Smooth muscle cell (in vitro differentiated cells): ENCODE results near the gene KLHL14. TPM values are rescaled to one million over a fixed set of nuclear protein-coding genes. Genes with fewer than 3 reads are reported as not detected.

Experiments used
- DNase-seq: peaks from one replicate; lab custom pipeline; 2025; ENCODE audit not compliant: unreplicated experiment; lab: John Stamatoyannopoulos, UW
- H2AFZ ChIP-seq: fragments of 200-600 bp; sonication (generic); 2 replicates; pipeline ENCODE4 v1.6.0; 2016; ENCODE audit warnings: antibody characterized with exemption, low read depth, mild to moderate bottlenecking
- H3F3A ChIP-seq: fragments of 200-600 bp; sonication (generic); 2 replicates; pipeline ENCODE4 v1.6.0; 2017; ENCODE audit warnings: antibody characterized with exemption, low read depth
- H3K27ac ChIP-seq: fragments of 200-600 bp; sonication (generic); 2 replicates; pipeline ENCODE4 v1.5.1; 2016; ENCODE audit warnings: low read depth, mild to moderate bottlenecking
- H3K27me3 ChIP-seq: fragments of 200-600 bp; sonication (generic); 2 replicates; pipeline ENCODE4 v1.6.1; 2016; ENCODE audit warnings: low read depth, mild to moderate bottlenecking
- H3K36me3 ChIP-seq: fragments of 200-600 bp; sonication (generic); 2 replicates; pipeline ENCODE4 v1.5.1; 2016; ENCODE audit warnings: low read depth
- H3K4me1 ChIP-seq: fragments of 200-600 bp; sonication (generic); 2 replicates; pipeline ENCODE4 v1.5.1; 2016; ENCODE audit warnings: low read depth
- H3K4me2 ChIP-seq: fragments of 200-600 bp; sonication (generic); 2 replicates; pipeline ENCODE4 v1.6.0; 2016; ENCODE audit warnings: mild to moderate bottlenecking
- H3K4me3 ChIP-seq: fragments of 200-600 bp; sonication (generic); 2 replicates; pipeline ENCODE4 v1.5.1; 2016; ENCODE audit warnings: mild to moderate bottlenecking
- H3K79me2 ChIP-seq: fragments of 200-600 bp; sonication (generic); 2 replicates; pipeline ENCODE4 v1.6.0; 2016; ENCODE audit warnings: low read depth, mild to moderate bottlenecking
- H3K9ac ChIP-seq: fragments of 200-600 bp; sonication (generic); 2 replicates; pipeline ENCODE4 v1.6.0; 2016; ENCODE audit warnings: low read depth
- H3K9me3 ChIP-seq: fragments of 200-600 bp; sonication (generic); replicated peaks from 2 replicates; pipeline ENCODE4 v1.5.1; 2016; ENCODE audit warnings: low read depth
- H4K20me1 ChIP-seq: fragments of 200-600 bp; sonication (generic); 2 replicates; pipeline ENCODE4 v1.6.0; 2016; ENCODE audit warnings: low read depth
- WGBS: methylation state at CpG from one replicate; pipeline ENCODE4 v1.1.7; 2016; ENCODE audit warnings: low lambda C conversion rate; 5-methylcytosine and 5-hydroxymethylcytosine counted together
- polyA plus RNA-seq: library from polyadenylated mRNA; unstranded; fragments of >200 nt; fragmentation: Nextera tagmentation; extraction: Ambion mirVana; gene quantifications from 2 replicates; pipeline ENCODE4 v1.2.1, GENCODE V29; 2016
- total RNA-seq: library from RNA; depleted of rRNA; stranded (reverse); fragments of >200 nt; gene quantifications from 2 replicates; pipeline ENCODE4 v1.2.3, GENCODE V29; 2014
- TF ChIP-seq, protein P1 (sequence below): fragments of 200-600 bp; sonication (generic); IDR thresholded peaks from 2 replicates; pipeline ENCODE4 v1.5.1; 2017; ENCODE audit warnings: borderline replicate concordance, mild to moderate bottlenecking, antibody characterized with exemption; ENCODE audit not compliant: insufficient read depth, poor library complexity, severe bottlenecking

The KLHL14 gene
- total and polyA plus RNA-seq, 2 experiments from 2014 or later = not detected

- H3K36me3 ChIP-seq = no peaks in the 10 kb centered on the region
- TF ChIP-seq, protein P1, sequence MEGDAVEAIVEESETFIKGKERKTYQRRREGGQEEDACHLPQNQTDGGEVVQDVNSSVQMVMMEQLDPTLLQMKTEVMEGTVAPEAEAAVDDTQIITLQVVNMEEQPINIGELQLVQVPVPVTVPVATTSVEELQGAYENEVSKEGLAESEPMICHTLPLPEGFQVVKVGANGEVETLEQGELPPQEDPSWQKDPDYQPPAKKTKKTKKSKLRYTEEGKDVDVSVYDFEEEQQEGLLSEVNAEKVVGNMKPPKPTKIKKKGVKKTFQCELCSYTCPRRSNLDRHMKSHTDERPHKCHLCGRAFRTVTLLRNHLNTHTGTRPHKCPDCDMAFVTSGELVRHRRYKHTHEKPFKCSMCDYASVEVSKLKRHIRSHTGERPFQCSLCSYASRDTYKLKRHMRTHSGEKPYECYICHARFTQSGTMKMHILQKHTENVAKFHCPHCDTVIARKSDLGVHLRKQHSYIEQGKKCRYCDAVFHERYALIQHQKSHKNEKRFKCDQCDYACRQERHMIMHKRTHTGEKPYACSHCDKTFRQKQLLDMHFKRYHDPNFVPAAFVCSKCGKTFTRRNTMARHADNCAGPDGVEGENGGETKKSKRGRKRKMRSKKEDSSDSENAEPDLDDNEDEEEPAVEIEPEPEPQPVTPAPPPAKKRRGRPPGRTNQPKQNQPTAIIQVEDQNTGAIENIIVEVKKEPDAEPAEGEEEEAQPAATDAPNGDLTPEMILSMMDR = no peak
- H2AFZ ChIP-seq = no peak overlapping the region
- H3F3A ChIP-seq = no peaks in the 10 kb centered on the region
- H3K9ac ChIP-seq = no peak overlapping the region
- H3K4me2 ChIP-seq = no peak overlapping the region
- WGBS = 64% methylated on average over 3 of the region's 3 CpGs
- H3K9me3 ChIP-seq = no peaks in the 10 kb centered on the region
- H3K79me2 ChIP-seq = no peaks in the 10 kb centered on the region
- DNase-seq = no peak
- H3K4me1 ChIP-seq = no peaks in the 10 kb centered on the region
- no peak overlapping the region for H3K27ac ChIP-seq
- no peak overlapping the region for H3K4me3 ChIP-seq
- peaks cover 48% of the 10 kb centered on the region for H3K27me3 ChIP-seq
- H4K20me1 ChIP-seq = no peaks in the 10 kb centered on the region
Observed at GRCh38 chr18:32812342-32812741, 39.5 kb upstream of the KLHL14 start.

DNA sequence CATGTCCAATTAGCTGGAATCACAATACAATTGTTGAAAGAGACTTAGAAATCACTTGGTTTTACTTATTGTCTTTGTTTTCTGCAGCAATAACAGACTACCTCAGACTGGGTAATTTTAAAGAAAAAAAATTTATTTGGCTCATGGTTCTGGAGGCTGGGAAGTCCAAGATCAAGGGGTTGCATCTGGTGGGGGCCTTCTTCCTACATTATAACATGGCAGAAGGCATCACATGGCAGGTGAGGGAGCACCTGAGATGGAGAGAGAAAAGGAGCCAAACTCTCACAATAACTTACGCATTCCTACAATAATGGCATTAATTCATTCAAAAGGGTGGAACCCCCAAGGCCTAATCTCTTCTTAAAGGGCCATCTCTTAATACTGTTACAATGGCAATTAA lies 37.5 kb upstream of the KLHL14 start:
- Histone ChIP-seq H3K4me2 (no peak overlapping the region), H3K4me3 (no peak overlapping the region), H3K4me1 (no peaks in the 10 kb centered on the region), H3K36me3 (no peaks in the 10 kb centered on the region), H2AFZ (no peak overlapping the region), H3K27ac (no peak overlapping the region), H3K79me2 (no peaks in the 10 kb centered on the region), H3K9me3 (no peaks in the 10 kb centered on the region), H3F3A (no peaks in the 10 kb centered on the region), H4K20me1 (no peaks in the 10 kb centered on the region), H3K9ac (no peak overlapping the region), H3K27me3 (peaks cover 36% of the 10 kb centered on the region)
- 94% methylated on average over 1 of the region's 1 CpG for WGBS
- TF ChIP-seq, protein P1 = no peak
- no peak for DNase-seq

- H3K4me3 ChIP-seq = no peak overlapping the region
- no peak overlapping the region for H2AFZ ChIP-seq
- no peaks in the 10 kb centered on the region for H4K20me1 ChIP-seq
- H3F3A ChIP-seq = no peaks in the 10 kb centered on the region
- H3K27ac ChIP-seq = no peak overlapping the region
- TF ChIP-seq, protein P1 = no peak
- peaks cover 31% of the 10 kb centered on the region for H3K27me3 ChIP-seq
- no peak overlapping the region for H3K9ac ChIP-seq
- no peaks in the 10 kb centered on the region for H3K79me2 ChIP-seq
- WGBS = 72% methylated on average over 5 of the region's 5 CpGs
- no peaks in the 10 kb centered on the region for H3K9me3 ChIP-seq
- peaks cover 12% of the 10 kb centered on the region for H3K4me1 ChIP-seq
- H3K4me2 ChIP-seq = no peak overlapping the region
- H3K36me3 ChIP-seq = no peaks in the 10 kb centered on the region
- DNase-seq = no peak
Observed at GRCh38 chr18:32805354-32805753, 32.5 kb upstream of the KLHL14 start.

DNA sequence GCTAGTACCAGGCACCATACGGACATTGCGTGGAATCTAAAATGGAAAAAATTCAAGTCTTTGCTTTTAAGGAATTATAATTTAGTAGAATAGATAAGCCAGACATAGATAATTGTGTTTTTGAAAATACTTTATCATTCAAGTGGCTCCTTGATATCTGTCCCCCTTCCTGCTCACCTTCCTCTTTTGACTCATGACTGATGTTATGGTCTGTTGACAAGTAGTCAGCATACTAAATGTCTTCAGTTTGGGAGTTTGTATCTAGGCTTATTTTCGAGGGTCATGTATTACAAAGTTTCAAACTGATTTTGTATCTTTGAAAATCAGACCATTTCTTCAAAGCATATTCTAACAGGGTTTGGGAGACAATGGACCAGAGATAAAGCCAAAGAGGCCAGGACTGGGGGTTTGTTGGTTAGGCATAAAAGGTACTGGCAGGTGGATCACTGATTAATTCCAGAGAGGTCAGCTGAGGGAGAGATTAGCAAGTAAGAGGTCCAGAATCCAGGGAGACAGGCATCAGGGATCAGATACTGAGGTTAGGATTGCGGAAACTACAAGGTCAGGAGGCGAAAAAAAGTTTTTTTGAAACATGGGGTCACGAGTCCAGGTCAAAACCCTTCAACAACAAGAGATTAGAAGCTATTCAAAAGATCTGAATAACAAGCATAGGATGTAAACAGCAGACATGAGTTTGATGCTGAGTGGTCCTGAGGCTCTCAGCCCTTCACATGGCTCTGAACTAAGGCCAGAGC lies 31.5 kb upstream of the KLHL14 start:
- no peak overlapping the region for H3K4me3 ChIP-seq
- H3K36me3 ChIP-seq = no peaks in the 10 kb centered on the region
- H3K9me3 ChIP-seq = no peaks in the 10 kb centered on the region
- no peak for DNase-seq
- no peaks in the 10 kb centered on the region for H4K20me1 ChIP-seq
- no peaks in the 10 kb centered on the region for H3K79me2 ChIP-seq
- TF ChIP-seq, protein P1 = no peak
- no peak overlapping the region for H3K27ac ChIP-seq
- H3K4me2 ChIP-seq = no peak overlapping the region
- peaks cover 12% of the 10 kb centered on the region for H3K4me1 ChIP-seq
- H2AFZ ChIP-seq = no peak overlapping the region
- 80% methylated on average over 6 of the region's 6 CpGs for WGBS
- H3K9ac ChIP-seq = no peak overlapping the region
- H3F3A ChIP-seq = no peaks in the 10 kb centered on the region
- H3K27me3 ChIP-seq = peaks cover 31% of the 10 kb centered on the region
